Chondrocyte (in vitro differentiated cells): ENCODE results near the gene UBASH3A. TPM values are rescaled to one million over a fixed set of nuclear protein-coding genes. Genes with fewer than 3 reads are reported as not detected.

Experiments used
- DNase-seq: peaks from one replicate; pipeline ENCODE4 v3.0.0; 2021; ENCODE audit warnings: mixed read lengths, low spot score
- H3K27ac Mint-ChIP-seq: one replicate; pipeline ENCODE4 v1.8.0; 2021; ENCODE audit warnings: mild to moderate bottlenecking, moderate library complexity, mixed read lengths; ENCODE audit not compliant: unreplicated experiment
- H3K27me3 Mint-ChIP-seq: 2 replicates; pipeline ENCODE4 v1.8.0; 2021; ENCODE audit warnings: low read depth, mixed read lengths
- H3K36me3 Mint-ChIP-seq: 2 replicates; pipeline ENCODE4 v1.8.0; 2021; ENCODE audit warnings: low read depth, mixed read lengths
- H3K4me1 Mint-ChIP-seq: 2 replicates; pipeline ENCODE4 v1.8.0; 2021; ENCODE audit warnings: low read depth, mild to moderate bottlenecking, mixed read lengths
- H3K4me3 Mint-ChIP-seq: one replicate; pipeline ENCODE4 v1.8.0; 2021; ENCODE audit warnings: mild to moderate bottlenecking, moderate library complexity, mixed read lengths; ENCODE audit not compliant: unreplicated experiment
- H3K9me3 Mint-ChIP-seq: 2 replicates; pipeline ENCODE4 v1.8.0; 2021; ENCODE audit warnings: low read depth, mixed read lengths
- CTCF ChIP-seq: fragments of 200-600 bp; sonication (generic); IDR thresholded peaks from 2 replicates; pipeline ENCODE4 v1.5.0; 2021; ENCODE audit warnings: antibody characterized with exemption, mild to moderate bottlenecking, moderate library complexity
- total RNA-seq: library from RNA; stranded (reverse); gene quantifications from 3 replicates; pipeline ENCODE4 v1.2.1, GENCODE V29; 2021

Gene UBASH3A
- total RNA-seq, 1 donor from 2014 or later: not detected

- no peak for TF ChIP-seq CTCF
- H3K4me1 Mint-ChIP-seq: peaks cover 7% of the 10 kb centered on the region
- no peak overlapping the region for H3K4me3 Mint-ChIP-seq
- H3K27me3 Mint-ChIP-seq: peaks cover 19% of the 10 kb centered on the region
- no peaks in the 10 kb centered on the region for H3K36me3 Mint-ChIP-seq
- no peaks in the 10 kb centered on the region for H3K9me3 Mint-ChIP-seq
- no peak for DNase-seq
- H3K27ac Mint-ChIP-seq: no peak overlapping the region
Observed at GRCh38 chr21:42447732-42448131, 44.0 kb downstream of the UBASH3A start.

GRCh38 chr21:42448686-42449085 is 45.0 kb downstream of the UBASH3A start:
- Mint-ChIP-seq H3K9me3 (no peaks in the 10 kb centered on the region), H3K4me1 (peaks cover 7% of the 10 kb centered on the region), H3K27ac (no peak overlapping the region), H3K36me3 (no peaks in the 10 kb centered on the region), H3K27me3 (peaks cover 21% of the 10 kb centered on the region), H3K4me3 (no peak overlapping the region)
- no peak for DNase-seq
- no peak for TF ChIP-seq CTCF

- DNase-seq: no peak
- H3K27me3 Mint-ChIP-seq: peaks cover 11% of the 10 kb centered on the region
- H3K36me3 Mint-ChIP-seq: no peaks in the 10 kb centered on the region
- no peak for TF ChIP-seq CTCF
- peaks cover 7% of the 10 kb centered on the region for H3K4me1 Mint-ChIP-seq
- no peaks in the 10 kb centered on the region for H3K9me3 Mint-ChIP-seq
- no peak overlapping the region for H3K27ac Mint-ChIP-seq
- no peak overlapping the region for H3K4me3 Mint-ChIP-seq
Observed at GRCh38 chr21:42451941-42452340, 48.2 kb downstream of the UBASH3A start.

- no peak overlapping the region for H3K27ac Mint-ChIP-seq
- no peaks in the 10 kb centered on the region for H3K36me3 Mint-ChIP-seq
- H3K4me1 Mint-ChIP-seq: peaks cover 7% of the 10 kb centered on the region
- no peak overlapping the region for H3K4me3 Mint-ChIP-seq
- H3K27me3 Mint-ChIP-seq: peaks cover 10% of the 10 kb centered on the region
- DNase-seq: no peak
- no peak for TF ChIP-seq CTCF
- no peaks in the 10 kb centered on the region for H3K9me3 Mint-ChIP-seq
Observed at GRCh38 chr21:42452401-42453223, 48.9 kb downstream of the UBASH3A start.

GRCh38 chr21:42453224-42453985 is 49.7 kb downstream of the UBASH3A start:
- Mint-ChIP-seq H3K27ac (no peak overlapping the region), H3K36me3 (no peaks in the 10 kb centered on the region), H3K27me3 (peaks cover 8% of the 10 kb centered on the region), H3K9me3 (no peaks in the 10 kb centered on the region), H3K4me1 (peaks cover 7% of the 10 kb centered on the region), H3K4me3 (no peak overlapping the region)
- TF ChIP-seq CTCF: no peak
- no peak for DNase-seq
